Skeletal muscle tissue (tissue), 4 donors: Measurements from ENCODE around the gene SULT1A1. TPM values are rescaled to one million over a fixed set of nuclear protein-coding genes. Genes with fewer than 3 reads are reported as not detected.
A peak's percentile ranks its signal among the peaks of the same experiment; 100 is the strongest.
"Not testable (repeated sequence)": the region's sequence is repeated elsewhere in the genome, so short reads cannot be mapped to it uniquely, and the experiment has no call there.

Experiments
- H3K27ac ChIP-seq: one replicate; pipeline ENCODE4 v1.7.0; 2013; ENCODE audit warnings: mild to moderate bottlenecking, low read depth, low read length, inconsistent platforms
- H3K27me3 ChIP-seq, 3 donors: one replicate each; pipeline ENCODE4 v1.7.0; 2013; ENCODE audit warnings: low read length in 3 of 3; ENCODE audit not compliant: control insufficient read depth in 3 of 3, insufficient read depth in 3 of 3
- H3K36me3 ChIP-seq, 3 donors: one replicate each; pipeline ENCODE4 v1.7.0; 2013; ENCODE audit warnings: low read length in 3 of 3; ENCODE audit not compliant: control insufficient read depth in 3 of 3, insufficient read depth in 3 of 3
- H3K4me1 ChIP-seq, 3 donors: one replicate each; pipeline ENCODE4 v1.7.0; 2013; ENCODE audit warnings: low read length in 3 of 3, mild to moderate bottlenecking in 3 of 3; ENCODE audit not compliant: control insufficient read depth in 3 of 3, insufficient read depth in 3 of 3
- H3K4me3 ChIP-seq, 3 donors: one replicate each; pipeline ENCODE4 v1.7.0; 2013; ENCODE audit warnings: low read length in 3 of 3
- H3K9ac ChIP-seq, 3 donors: one replicate each; pipeline ENCODE4 v1.7.0; 2013; ENCODE audit warnings: low read length in 3 of 3, mild to moderate bottlenecking in 3 of 3, moderate library complexity in 2 of 3, low read depth in 1 of 3
- H3K9me3 ChIP-seq, 3 donors: one replicate each; pipeline ENCODE4 v1.7.0; 2013; ENCODE audit warnings: low read length in 3 of 3; ENCODE audit not compliant: control insufficient read depth in 3 of 3
- total RNA-seq: library from RNA; depleted of rRNA; stranded (reverse); fragments of >200 nt; gene quantifications from one replicate; pipeline ENCODE4 v1.2.3, GENCODE V29; 2014
- donor health status: Osteomylitis.

The SULT1A1 gene
- total RNA-seq, 1 donor from 2014 or later = 2.6 TPM

GRCh38 chr16:28608867-28609596 lies 812 bp downstream of the SULT1A1 start:
- H3K27me3 ChIP-seq, H3K36me3 ChIP-seq, H3K9me3 ChIP-seq: not testable (repeated sequence)
- H3K4me3 ChIP-seq = peak overlapping the region; percentile 66 to 74 (median 67)
- peak overlapping the region; percentile 65 to 71 (median 67) for H3K9ac ChIP-seq
- peak overlapping the region; percentile 44 for H3K27ac ChIP-seq
- H3K4me1 ChIP-seq = peaks cover 12 to 16% (median 13%) of the 10 kb centered on the region in 3 donors

- not testable (repeated sequence) for H3K9ac ChIP-seq, H3K27me3 ChIP-seq, H3K27ac ChIP-seq, H3K9me3 ChIP-seq, H3K36me3 ChIP-seq, H3K4me3 ChIP-seq
- H3K4me1 ChIP-seq = peaks cover 12 to 16% (median 13%) of the 10 kb centered on the region in 3 donors
Observed at GRCh38 chr16:28608496-28608808, 1.4 kb downstream of the SULT1A1 start.

- H3K36me3 ChIP-seq, H3K4me3 ChIP-seq, H3K9ac ChIP-seq, H3K27ac ChIP-seq, H3K9me3 ChIP-seq, H3K27me3 ChIP-seq: not testable (repeated sequence)
- H3K4me1 ChIP-seq = peaks cover 12 to 16% (median 13%) of the 10 kb centered on the region in 3 donors
Observed at GRCh38 chr16:28607681-28608495, 2.0 kb downstream of the SULT1A1 start.

- Histone ChIP-seq H3K9me3 (no peaks in the 10 kb centered on the region), H3K27ac (no peak overlapping the region), H3K9ac (no peak overlapping the region), H3K4me1 (peaks cover 12 to 16% (median 13%) of the 10 kb centered on the region in 3 donors), H3K27me3 (peaks cover 0 to 2% (median 0%) of the 10 kb centered on the region in 3 donors), H3K4me3 (no peak overlapping the region), H3K36me3 (peaks cover 0 to 6% (median 3%) of the 10 kb centered on the region in 3 donors)
Observed at GRCh38 chr16:28607116-28607623, 2.7 kb downstream of the SULT1A1 start.

GRCh38 chr16:28606291-28607115 lies 3.3 kb downstream of the SULT1A1 start:
- Histone ChIP-seq H3K36me3 (peaks cover 0 to 6% (median 3%) of the 10 kb centered on the region in 3 donors), H3K27ac (no peak overlapping the region)

GRCh38 chr16:28604186-28604565 lies 5.7 kb downstream of the SULT1A1 start:
- H3K4me1 ChIP-seq = peaks cover 1 to 3% (median 1%) of the 10 kb centered on the region in 3 donors
- no peak overlapping the region for H3K9ac ChIP-seq
- no peak overlapping the region for H3K27ac ChIP-seq
- no peak overlapping the region for H3K4me3 ChIP-seq
- H3K9me3 ChIP-seq = no peaks in the 10 kb centered on the region
- H3K36me3 ChIP-seq = peaks cover 0 to 6% (median 3%) of the 10 kb centered on the region in 3 donors
- H3K27me3 ChIP-seq = peaks cover 0 to 2% (median 0%) of the 10 kb centered on the region in 3 donors

More at GRCh38 chr16:28606291-28607115, 3.3 kb downstream of the SULT1A1 start:
- H3K9ac ChIP-seq = no peak overlapping the region
- no peak overlapping the region for H3K4me3 ChIP-seq
- H3K4me1 ChIP-seq = peaks cover 12 to 16% (median 13%) of the 10 kb centered on the region in 3 donors
- peaks cover 0 to 2% (median 0%) of the 10 kb centered on the region in 3 donors for H3K27me3 ChIP-seq
- no peaks in the 10 kb centered on the region for H3K9me3 ChIP-seq

- Histone ChIP-seq H3K36me3 (peaks cover 0 to 6% (median 3%) of the 10 kb centered on the region in 3 donors), H3K27ac (no peak overlapping the region), H3K4me3 (no peak overlapping the region), H3K27me3 (peaks cover 0 to 2% (median 0%) of the 10 kb centered on the region in 3 donors), H3K9me3 (no peaks in the 10 kb centered on the region), H3K4me1 (no peaks in the 10 kb centered on the region), H3K9ac (no peak overlapping the region)
Observed at GRCh38 chr16:28603381-28604185, 6.3 kb downstream of the SULT1A1 start.

- Histone ChIP-seq H3K27ac (no peak overlapping the region), H3K9me3 (no peaks in the 10 kb centered on the region), H3K27me3 (peaks cover 0 to 2% (median under 1%) of the 10 kb centered on the region in 3 donors), H3K4me1 (no peaks in the 10 kb centered on the region), H3K36me3 (peaks cover 0 to 6% (median 3%) of the 10 kb centered on the region in 3 donors), H3K4me3 (no peak overlapping the region), H3K9ac (no peak overlapping the region)
Observed at GRCh38 chr16:28602529-28602928, 7.3 kb downstream of the SULT1A1 start.

- H3K9ac ChIP-seq, H3K27ac ChIP-seq, H3K9me3 ChIP-seq, H3K4me3 ChIP-seq, H3K27me3 ChIP-seq, H3K4me1 ChIP-seq, H3K36me3 ChIP-seq: not testable (repeated sequence)
Observed at GRCh38 chr16:28602062-28602461, 7.8 kb downstream of the SULT1A1 start.
